ENCODE results near the gene PTH2R.

DNA sequence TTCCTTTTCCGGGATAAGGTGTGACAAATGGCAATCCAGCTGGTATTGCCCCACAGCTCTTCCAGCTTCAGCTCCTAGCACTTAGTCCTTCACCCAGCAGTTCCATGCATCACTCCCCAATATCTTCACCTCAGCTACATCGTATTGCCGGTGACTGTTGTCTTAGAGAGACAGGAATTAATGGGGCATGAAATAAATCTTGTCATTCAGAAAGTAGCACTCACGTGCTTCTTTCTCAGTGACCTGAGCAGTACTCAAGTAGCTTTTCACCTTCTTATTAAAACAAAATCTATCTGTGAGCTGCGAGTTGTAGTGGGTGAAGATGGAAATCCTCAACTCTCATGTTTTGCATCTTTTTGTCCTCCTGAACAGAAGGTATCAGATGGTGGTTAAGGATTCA is 72.8 kb downstream of the PTH2R start:
- TF ChIP-seq EP300 (IDR thresholded peaks at IDR 0.05), result no peak
- TF ChIP-seq, protein P1, sequence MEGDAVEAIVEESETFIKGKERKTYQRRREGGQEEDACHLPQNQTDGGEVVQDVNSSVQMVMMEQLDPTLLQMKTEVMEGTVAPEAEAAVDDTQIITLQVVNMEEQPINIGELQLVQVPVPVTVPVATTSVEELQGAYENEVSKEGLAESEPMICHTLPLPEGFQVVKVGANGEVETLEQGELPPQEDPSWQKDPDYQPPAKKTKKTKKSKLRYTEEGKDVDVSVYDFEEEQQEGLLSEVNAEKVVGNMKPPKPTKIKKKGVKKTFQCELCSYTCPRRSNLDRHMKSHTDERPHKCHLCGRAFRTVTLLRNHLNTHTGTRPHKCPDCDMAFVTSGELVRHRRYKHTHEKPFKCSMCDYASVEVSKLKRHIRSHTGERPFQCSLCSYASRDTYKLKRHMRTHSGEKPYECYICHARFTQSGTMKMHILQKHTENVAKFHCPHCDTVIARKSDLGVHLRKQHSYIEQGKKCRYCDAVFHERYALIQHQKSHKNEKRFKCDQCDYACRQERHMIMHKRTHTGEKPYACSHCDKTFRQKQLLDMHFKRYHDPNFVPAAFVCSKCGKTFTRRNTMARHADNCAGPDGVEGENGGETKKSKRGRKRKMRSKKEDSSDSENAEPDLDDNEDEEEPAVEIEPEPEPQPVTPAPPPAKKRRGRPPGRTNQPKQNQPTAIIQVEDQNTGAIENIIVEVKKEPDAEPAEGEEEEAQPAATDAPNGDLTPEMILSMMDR (IDR thresholded peaks at IDR 0.05), result no peak

Data from tibial nerve (tissue), 4 donors.